Esophagus squamous epithelium (tissue), 4 donors: ENCODE measurements around the gene EPHA1.

Experiments used
- POLR2A ChIP-seq, 4 donors: fragments of 450-650 bp; IDR thresholded peaks; one replicate each; pipeline ENCODE4 v1.6.1; 2017; ENCODE audit warnings: antibody characterized with exemption in 4 of 4, mild to moderate bottlenecking in 4 of 4, moderate library complexity in 3 of 4
- TF ChIP-seq, protein P1 (sequence below), 6 experiments: fragments of 450-650 bp in 4 of 6; fragments of 200-600 bp in 2 of 6; sonication (generic) in 2 of 6; IDR thresholded peaks; one replicate each; pipeline ENCODE4 v1.5.1; 2016 to 2019; ENCODE audit warnings: antibody characterized with exemption in 6 of 6, mild to moderate bottlenecking in 4 of 6, moderate library complexity in 4 of 6

GRCh38 chr7:143392875-143393266 lies 15.8 kb downstream of the EPHA1 start:
- TF ChIP-seq, protein P1, sequence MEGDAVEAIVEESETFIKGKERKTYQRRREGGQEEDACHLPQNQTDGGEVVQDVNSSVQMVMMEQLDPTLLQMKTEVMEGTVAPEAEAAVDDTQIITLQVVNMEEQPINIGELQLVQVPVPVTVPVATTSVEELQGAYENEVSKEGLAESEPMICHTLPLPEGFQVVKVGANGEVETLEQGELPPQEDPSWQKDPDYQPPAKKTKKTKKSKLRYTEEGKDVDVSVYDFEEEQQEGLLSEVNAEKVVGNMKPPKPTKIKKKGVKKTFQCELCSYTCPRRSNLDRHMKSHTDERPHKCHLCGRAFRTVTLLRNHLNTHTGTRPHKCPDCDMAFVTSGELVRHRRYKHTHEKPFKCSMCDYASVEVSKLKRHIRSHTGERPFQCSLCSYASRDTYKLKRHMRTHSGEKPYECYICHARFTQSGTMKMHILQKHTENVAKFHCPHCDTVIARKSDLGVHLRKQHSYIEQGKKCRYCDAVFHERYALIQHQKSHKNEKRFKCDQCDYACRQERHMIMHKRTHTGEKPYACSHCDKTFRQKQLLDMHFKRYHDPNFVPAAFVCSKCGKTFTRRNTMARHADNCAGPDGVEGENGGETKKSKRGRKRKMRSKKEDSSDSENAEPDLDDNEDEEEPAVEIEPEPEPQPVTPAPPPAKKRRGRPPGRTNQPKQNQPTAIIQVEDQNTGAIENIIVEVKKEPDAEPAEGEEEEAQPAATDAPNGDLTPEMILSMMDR (IDR thresholded peaks at IDR 0.05): no peak
- no peak for TF ChIP-seq POLR2A (IDR thresholded peaks at IDR 0.05)
